Gastrocnemius medialis (tissue), 4 donors: ENCODE data around the gene LDLRAD4. TPM values are rescaled to one million over a fixed set of nuclear protein-coding genes. Genes with fewer than 3 reads are reported as not detected.

Experiments
- ATAC-seq, 2 donors: fragments of 150-250 bp; one replicate each; pipeline ENCODE4 v1.9.1; 2016
- DNase-seq, 2 donors: peaks; one replicate each; pipeline ENCODE4 v3.0.0-alpha.2; 2019
- H3K27ac ChIP-seq, 4 donors: fragments of 200-600 bp; sonication (generic); 1 replicate in 1 of 4; 2 replicates in 3 of 4; pipeline ENCODE4 v1.5.1; 2016 to 2018; ENCODE audit warnings: mild to moderate bottlenecking in 2 of 4, moderate library complexity in 1 of 4
- H3K27me3 ChIP-seq, 3 donors: fragments of 200-600 bp; sonication (generic) in 2 of 3; 1 replicate in 1 of 3; 2 replicates in 2 of 3; pipeline versions ENCODE4 v1.5.1 to v1.6.0; 2016 to 2019; ENCODE audit warnings: mild to moderate bottlenecking in 1 of 3, moderate library complexity in 1 of 3
- H3K36me3 ChIP-seq, 2 donors: fragments of 200-600 bp; sonication (generic) in 1 of 2; one replicate each; pipeline ENCODE4 v1.5.1; 2017 to 2018
- H3K4me1 ChIP-seq, 2 donors: fragments of 200-600 bp; sonication (generic) in 1 of 2; one replicate each; pipeline ENCODE4 v1.5.1; 2016 to 2017; ENCODE audit warnings: mild to moderate bottlenecking in 2 of 2
- H3K4me3 ChIP-seq, 4 donors: fragments of 200-600 bp; sonication (generic) in 3 of 4; 1 replicate in 1 of 4; 2 replicates in 3 of 4; pipeline ENCODE4 v1.5.1; 2016 to 2019; ENCODE audit warnings: mild to moderate bottlenecking in 2 of 4
- H3K9me3 ChIP-seq, 3 donors: fragments of 200-600 bp; sonication (generic) in 2 of 3; 1 replicate in 1 of 3; 2 replicates in 2 of 3; pipeline ENCODE4 v1.5.1; 2016 to 2019
- POLR2A ChIP-seq, 2 donors: fragments of 450-650 bp; IDR thresholded peaks; one replicate each; pipeline ENCODE4 v1.6.1; 2017; ENCODE audit warnings: antibody characterized with exemption in 2 of 2, mild to moderate bottlenecking in 2 of 2, moderate library complexity in 2 of 2
- in situ Hi-C, 4 donors: fragments of 200-750 bp; cut with MboI; loops; one replicate each; pipeline versions ENCODE4 v1.15.0 to v1.8.0; 2017; ENCODE audit warnings: low sequenced_read_pairs in 4 of 4
- intact Hi-C: fragments of 100-400 bp; cut with DNase I; formaldehyde crosslinking; loops from one replicate; pipeline ENCODE4 v1.15.1; 2023; ENCODE audit warnings: low total_unique reads
- total RNA-seq, 4 donors: library from RNA; depleted of rRNA; stranded (reverse); fragments of >200 nt; gene quantifications; one replicate each; pipeline versions ENCODE4 v1.1.0 to v1.2.3, GENCODE V29; 2016
- TF ChIP-seq, protein P1 (sequence below), 5 experiments: fragments of 450-650 bp in 3 of 5; fragments of 200-600 bp in 2 of 5; sonication (generic) in 2 of 5; IDR thresholded peaks in 4 of 5; conservative IDR thresholded peaks in 1 of 5; 1 replicate in 4 of 5; 2 replicates in 1 of 5; pipeline ENCODE4 v1.5.1; 2016 to 2019; ENCODE audit warnings: antibody characterized with exemption in 5 of 5, mild to moderate bottlenecking in 3 of 5, moderate library complexity in 3 of 5

Gene LDLRAD4
- total RNA-seq, 4 donors from 2014 or later, result 3.9 to 11.1 (median 6.5) TPM

GRCh38 chr18:13568443-13569392 is 350.2 kb downstream of the LDLRAD4 start:
- ATAC-seq (no peak), DNase-seq (no peak)
- Histone ChIP-seq H3K27ac (no peak overlapping the region), H3K4me1 (peaks cover 14 to 16% of the 10 kb centered on the region in 2 donors), H3K36me3 (no peaks in the 10 kb centered on the region), H3K27me3 (no peaks in the 10 kb centered on the region), H3K4me3 (no peak overlapping the region), H3K9me3 (no peaks in the 10 kb centered on the region)
- in situ Hi-C loops (loop anchor here in 1 of 4 donors (25.0 kb wide), 1 partner anchor 144 kb away; no protein-coding TSS in a partner anchor), intact Hi-C loops (no loop called here)
- TF ChIP-seq, protein P1, sequence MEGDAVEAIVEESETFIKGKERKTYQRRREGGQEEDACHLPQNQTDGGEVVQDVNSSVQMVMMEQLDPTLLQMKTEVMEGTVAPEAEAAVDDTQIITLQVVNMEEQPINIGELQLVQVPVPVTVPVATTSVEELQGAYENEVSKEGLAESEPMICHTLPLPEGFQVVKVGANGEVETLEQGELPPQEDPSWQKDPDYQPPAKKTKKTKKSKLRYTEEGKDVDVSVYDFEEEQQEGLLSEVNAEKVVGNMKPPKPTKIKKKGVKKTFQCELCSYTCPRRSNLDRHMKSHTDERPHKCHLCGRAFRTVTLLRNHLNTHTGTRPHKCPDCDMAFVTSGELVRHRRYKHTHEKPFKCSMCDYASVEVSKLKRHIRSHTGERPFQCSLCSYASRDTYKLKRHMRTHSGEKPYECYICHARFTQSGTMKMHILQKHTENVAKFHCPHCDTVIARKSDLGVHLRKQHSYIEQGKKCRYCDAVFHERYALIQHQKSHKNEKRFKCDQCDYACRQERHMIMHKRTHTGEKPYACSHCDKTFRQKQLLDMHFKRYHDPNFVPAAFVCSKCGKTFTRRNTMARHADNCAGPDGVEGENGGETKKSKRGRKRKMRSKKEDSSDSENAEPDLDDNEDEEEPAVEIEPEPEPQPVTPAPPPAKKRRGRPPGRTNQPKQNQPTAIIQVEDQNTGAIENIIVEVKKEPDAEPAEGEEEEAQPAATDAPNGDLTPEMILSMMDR (IDR thresholded peaks at IDR 0.05 in 4 of 5, conservative IDR thresholded peaks at IDR 0.05 in 1 of 5), result no peak

DNA sequence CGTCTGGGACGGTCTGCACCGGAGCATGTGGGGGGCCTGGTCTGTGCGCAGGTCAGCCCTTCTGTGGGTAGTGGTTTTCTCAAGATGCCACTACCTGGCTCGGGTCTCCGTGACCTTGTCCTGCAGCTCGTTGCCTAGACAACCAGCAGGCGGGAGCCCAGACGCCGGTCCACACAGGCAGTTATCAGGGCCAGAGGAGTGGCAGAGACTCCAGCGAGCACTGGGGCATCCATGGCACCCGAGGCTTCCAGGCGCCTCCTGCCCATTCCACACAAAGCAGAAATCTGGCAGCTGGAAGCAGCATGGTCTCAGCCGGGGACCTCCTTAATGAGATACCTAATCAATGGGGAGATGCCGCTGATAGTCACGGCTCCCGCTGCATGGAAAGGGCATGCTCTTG is 351.7 kb downstream of the LDLRAD4 start:
- in situ Hi-C loops, result loop anchor here in 1 of 4 donors (25.0 kb wide), 1 partner anchor 142 kb away; no protein-coding TSS in a partner anchor

DNA sequence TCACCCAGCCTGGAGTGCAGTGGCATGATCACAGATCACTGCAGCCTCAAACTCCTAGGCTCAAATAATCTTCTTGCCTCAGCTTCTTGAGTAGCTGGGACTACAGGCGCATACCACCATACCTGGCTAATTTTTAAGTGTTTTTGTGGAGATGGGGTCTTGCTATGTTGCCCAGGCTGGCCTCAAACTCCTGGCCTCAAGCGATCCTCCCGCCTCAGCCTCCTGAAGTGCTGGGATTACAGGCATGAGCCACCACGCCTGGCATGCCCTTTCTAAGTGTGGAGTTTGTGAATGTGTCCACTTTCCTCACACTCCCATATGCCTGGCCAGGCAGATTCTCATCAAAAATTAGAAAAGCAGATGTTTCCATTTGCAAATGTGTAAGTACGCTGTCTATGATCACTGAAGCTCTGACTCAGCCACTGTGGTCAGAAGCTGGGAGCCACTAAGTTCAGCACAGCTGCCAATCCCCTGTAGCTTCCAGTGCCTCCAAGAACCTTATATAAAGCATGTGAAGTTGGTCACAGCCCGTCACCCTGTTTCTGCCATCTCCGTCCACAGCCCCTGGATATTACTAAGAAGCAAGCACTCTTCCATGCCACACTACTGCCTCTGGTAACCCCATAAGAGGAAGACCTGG is 352.4 kb downstream of the LDLRAD4 start:
- no peaks in the 10 kb centered on the region for H3K4me1 ChIP-seq
- H3K27me3 ChIP-seq, result no peaks in the 10 kb centered on the region
- in situ Hi-C loops, result loop anchor here in 1 of 4 donors (25.0 kb wide), 1 partner anchor 141 kb away; no protein-coding TSS in a partner anchor
- no peak overlapping the region for H3K27ac ChIP-seq
- intact Hi-C loops, result no loop called here
- no peak for TF ChIP-seq POLR2A (IDR thresholded peaks at IDR 0.05)
- TF ChIP-seq, protein P1 (IDR thresholded peaks at IDR 0.05 in 4 of 5, conservative IDR thresholded peaks at IDR 0.05 in 1 of 5), result no peak
- H3K4me3 ChIP-seq, result no peak overlapping the region
- DNase-seq (no peak), ATAC-seq (no peak)
- no peaks in the 10 kb centered on the region for H3K36me3 ChIP-seq
- no peaks in the 10 kb centered on the region for H3K9me3 ChIP-seq

More for the DNA sequence above, 351.7 kb downstream of the LDLRAD4 start:
- no peak for TF ChIP-seq POLR2A (IDR thresholded peaks at IDR 0.05)
- TF ChIP-seq, protein P1 (IDR thresholded peaks at IDR 0.05 in 4 of 5, conservative IDR thresholded peaks at IDR 0.05 in 1 of 5), result no peak
- Histone ChIP-seq H3K27me3 (no peaks in the 10 kb centered on the region), H3K4me3 (no peak overlapping the region), H3K36me3 (no peaks in the 10 kb centered on the region), H3K4me1 (peaks cover 4 to 5% of the 10 kb centered on the region in 2 donors), H3K27ac (no peak overlapping the region), H3K9me3 (no peaks in the 10 kb centered on the region)
- intact Hi-C loops, result no loop called here
- ATAC-seq (no peak), DNase-seq (no peak)

- Histone ChIP-seq H3K4me3 (no peak overlapping the region), H3K4me1 (no peaks in the 10 kb centered on the region), H3K27ac (no peak overlapping the region), H3K27me3 (no peaks in the 10 kb centered on the region), H3K9me3 (no peaks in the 10 kb centered on the region), H3K36me3 (no peaks in the 10 kb centered on the region)
- ATAC-seq (no peak), DNase-seq (no peak)
- in situ Hi-C loops, result loop anchor here in 1 of 4 donors (25.0 kb wide), 1 partner anchor 140 kb away; no protein-coding TSS in a partner anchor
- TF ChIP-seq, protein P1 (IDR thresholded peaks at IDR 0.05 in 4 of 5, conservative IDR thresholded peaks at IDR 0.05 in 1 of 5), result no peak
- TF ChIP-seq POLR2A (IDR thresholded peaks at IDR 0.05), result no peak
- intact Hi-C loops, result no loop called here
These were observed 353.6 kb downstream of the LDLRAD4 start for GRCh38 chr18:13572148-13572547.
